SU-DHL-6 (cell line): ENCODE results near the gene ARHGEF28.

Experiments used
- EZH2phosphoT487 ChIP-seq: fragments of 200-600 bp; sonication (generic), shearing (Covaris generic); conservative IDR thresholded peaks from 2 replicates; pipeline ENCODE4 v1.6.1; 2018; ENCODE audit warnings: mild to moderate bottlenecking, antibody characterized with exemption, low read length, moderate library complexity, mixed read lengths
- TF ChIP-seq, protein P1 (sequence below): fragments of 200-600 bp; sonication (generic); IDR thresholded peaks from one replicate; pipeline ENCODE4 v1.5.1; 2017; ENCODE audit warnings: antibody characterized with exemption, mild to moderate bottlenecking, low read length, moderate library complexity; ENCODE audit not compliant: insufficient read depth, poor library complexity, severe bottlenecking

DNA sequence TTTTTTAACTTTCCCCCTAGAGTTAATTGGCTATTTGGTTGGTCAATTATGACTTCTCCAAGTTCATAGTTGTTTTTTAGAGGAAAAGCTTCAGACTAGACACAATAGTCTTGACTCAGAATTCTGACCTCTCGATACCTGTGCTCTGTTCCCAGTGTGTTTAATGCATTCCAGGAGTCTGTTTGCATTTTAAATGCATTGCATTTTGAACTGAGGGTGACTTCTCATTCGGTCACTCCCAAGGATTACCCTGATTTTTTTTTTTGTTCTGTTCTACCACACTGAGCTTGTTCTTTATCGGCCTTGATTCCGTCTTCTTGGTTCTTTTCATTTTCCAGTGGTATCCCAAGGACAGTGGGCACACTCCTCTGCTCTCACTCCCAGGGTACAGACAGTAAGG lies 16.3 kb downstream of the ARHGEF28 start:
- TF ChIP-seq, protein P1, sequence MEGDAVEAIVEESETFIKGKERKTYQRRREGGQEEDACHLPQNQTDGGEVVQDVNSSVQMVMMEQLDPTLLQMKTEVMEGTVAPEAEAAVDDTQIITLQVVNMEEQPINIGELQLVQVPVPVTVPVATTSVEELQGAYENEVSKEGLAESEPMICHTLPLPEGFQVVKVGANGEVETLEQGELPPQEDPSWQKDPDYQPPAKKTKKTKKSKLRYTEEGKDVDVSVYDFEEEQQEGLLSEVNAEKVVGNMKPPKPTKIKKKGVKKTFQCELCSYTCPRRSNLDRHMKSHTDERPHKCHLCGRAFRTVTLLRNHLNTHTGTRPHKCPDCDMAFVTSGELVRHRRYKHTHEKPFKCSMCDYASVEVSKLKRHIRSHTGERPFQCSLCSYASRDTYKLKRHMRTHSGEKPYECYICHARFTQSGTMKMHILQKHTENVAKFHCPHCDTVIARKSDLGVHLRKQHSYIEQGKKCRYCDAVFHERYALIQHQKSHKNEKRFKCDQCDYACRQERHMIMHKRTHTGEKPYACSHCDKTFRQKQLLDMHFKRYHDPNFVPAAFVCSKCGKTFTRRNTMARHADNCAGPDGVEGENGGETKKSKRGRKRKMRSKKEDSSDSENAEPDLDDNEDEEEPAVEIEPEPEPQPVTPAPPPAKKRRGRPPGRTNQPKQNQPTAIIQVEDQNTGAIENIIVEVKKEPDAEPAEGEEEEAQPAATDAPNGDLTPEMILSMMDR, result no peak
- no peak for TF ChIP-seq EZH2phosphoT487
